Astrocyte of the spinal cord (primary cell): ENCODE data around the gene GIPR.

ENCODE experiments used
- DNase-seq: peaks from one replicate; pipeline ENCODE4 v3.0.0; 2011; ENCODE audit warnings: low read depth, low spot score
- H3K4me3 ChIP-seq: 2 replicates; pipeline ENCODE4 v1.5.1; 2011; ENCODE audit warnings: low read depth, mild to moderate bottlenecking, low read length, moderate library complexity
- in situ Hi-C: cut with HindIII; loops from 2 replicates; pipeline ENCODE4 v1.10.0; 2017; ENCODE audit warnings: low sequenced_read_pairs
- TF ChIP-seq, protein P1 (sequence below): IDR thresholded peaks from 2 replicates; pipeline ENCODE4 v1.5.1; 2012; ENCODE audit warnings: low read depth, mild to moderate bottlenecking, low read length, inconsistent platforms

GIPR gene

DNA sequence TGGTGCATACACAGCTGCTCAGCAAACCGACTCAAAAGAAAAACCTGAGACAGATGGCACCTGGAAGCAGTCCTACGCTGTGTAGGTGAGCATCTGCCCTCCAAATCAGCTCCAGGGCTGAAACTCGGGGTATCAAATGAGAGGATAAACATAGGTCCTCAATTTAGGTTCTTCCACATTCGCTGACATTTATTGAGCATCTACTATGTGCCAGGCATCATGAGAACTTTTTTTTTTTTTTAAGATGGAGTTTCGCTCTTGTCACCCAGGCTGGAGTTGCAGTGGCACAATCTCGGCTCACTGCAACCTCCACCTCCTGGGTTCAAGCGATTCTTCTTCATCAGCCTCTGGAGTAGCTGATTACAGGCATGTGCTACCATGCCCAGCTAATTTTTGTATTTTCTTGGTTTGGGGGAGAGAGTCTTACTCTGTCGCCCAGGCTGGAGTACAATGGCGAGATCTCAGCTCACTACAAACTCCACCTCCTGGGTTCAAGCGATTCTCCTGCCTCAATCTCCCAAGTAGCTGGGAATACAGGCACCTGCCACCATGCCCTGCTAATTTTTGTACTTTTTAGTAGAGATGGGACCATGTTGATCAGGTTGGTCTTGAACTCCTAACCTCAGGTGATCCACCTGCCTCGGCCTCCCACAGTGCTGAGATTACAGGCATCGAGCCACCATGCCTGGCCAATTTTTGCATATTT, 37.8 kb downstream of the GIPR start:
- no peak for DNase-seq
- H3K4me3 ChIP-seq, result no peak overlapping the region
- in situ Hi-C loops, result no loop called here
- TF ChIP-seq, protein P1, sequence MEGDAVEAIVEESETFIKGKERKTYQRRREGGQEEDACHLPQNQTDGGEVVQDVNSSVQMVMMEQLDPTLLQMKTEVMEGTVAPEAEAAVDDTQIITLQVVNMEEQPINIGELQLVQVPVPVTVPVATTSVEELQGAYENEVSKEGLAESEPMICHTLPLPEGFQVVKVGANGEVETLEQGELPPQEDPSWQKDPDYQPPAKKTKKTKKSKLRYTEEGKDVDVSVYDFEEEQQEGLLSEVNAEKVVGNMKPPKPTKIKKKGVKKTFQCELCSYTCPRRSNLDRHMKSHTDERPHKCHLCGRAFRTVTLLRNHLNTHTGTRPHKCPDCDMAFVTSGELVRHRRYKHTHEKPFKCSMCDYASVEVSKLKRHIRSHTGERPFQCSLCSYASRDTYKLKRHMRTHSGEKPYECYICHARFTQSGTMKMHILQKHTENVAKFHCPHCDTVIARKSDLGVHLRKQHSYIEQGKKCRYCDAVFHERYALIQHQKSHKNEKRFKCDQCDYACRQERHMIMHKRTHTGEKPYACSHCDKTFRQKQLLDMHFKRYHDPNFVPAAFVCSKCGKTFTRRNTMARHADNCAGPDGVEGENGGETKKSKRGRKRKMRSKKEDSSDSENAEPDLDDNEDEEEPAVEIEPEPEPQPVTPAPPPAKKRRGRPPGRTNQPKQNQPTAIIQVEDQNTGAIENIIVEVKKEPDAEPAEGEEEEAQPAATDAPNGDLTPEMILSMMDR, result no peak

DNA sequence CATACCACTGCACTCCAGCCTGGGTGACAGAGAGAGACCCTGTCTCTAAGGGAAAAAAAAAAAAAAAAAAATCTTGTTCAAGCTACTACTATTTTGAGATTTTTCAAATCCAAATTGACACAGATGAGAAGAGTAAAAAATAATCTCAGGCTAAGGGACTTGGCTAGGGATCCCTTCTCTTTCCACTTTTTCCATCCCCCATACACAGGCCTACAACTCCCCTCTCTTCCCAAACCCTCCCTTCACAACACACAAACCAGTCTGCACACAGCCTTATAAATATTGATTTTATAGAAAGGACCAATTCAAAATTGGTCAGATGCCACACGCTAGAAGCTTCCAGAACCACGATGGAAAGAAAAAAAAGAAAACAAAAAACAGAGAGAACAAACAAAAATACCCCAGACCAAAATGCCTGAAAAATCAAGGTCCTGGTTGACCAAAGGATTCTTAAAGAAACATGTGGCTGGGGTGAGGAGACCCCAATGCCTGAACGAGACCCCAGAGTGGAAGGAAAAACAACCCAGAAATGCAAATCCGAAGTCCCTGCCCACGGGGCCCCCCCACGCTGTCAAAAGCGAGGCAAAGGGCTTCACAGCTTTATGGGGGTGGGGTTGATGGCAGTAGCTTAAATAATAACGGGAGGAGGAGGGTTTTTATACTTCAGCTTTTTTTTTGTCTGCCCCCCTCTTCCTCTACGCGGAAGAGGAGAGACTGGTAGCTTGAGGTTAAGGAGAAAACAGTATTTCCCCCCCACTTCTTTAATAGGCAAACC, 42.5 kb downstream of the GIPR start:
- TF ChIP-seq, protein P1, result no peak
- H3K4me3 ChIP-seq, result no peak overlapping the region
- DNase-seq, result no peak
- in situ Hi-C loops, result no loop called here

DNA sequence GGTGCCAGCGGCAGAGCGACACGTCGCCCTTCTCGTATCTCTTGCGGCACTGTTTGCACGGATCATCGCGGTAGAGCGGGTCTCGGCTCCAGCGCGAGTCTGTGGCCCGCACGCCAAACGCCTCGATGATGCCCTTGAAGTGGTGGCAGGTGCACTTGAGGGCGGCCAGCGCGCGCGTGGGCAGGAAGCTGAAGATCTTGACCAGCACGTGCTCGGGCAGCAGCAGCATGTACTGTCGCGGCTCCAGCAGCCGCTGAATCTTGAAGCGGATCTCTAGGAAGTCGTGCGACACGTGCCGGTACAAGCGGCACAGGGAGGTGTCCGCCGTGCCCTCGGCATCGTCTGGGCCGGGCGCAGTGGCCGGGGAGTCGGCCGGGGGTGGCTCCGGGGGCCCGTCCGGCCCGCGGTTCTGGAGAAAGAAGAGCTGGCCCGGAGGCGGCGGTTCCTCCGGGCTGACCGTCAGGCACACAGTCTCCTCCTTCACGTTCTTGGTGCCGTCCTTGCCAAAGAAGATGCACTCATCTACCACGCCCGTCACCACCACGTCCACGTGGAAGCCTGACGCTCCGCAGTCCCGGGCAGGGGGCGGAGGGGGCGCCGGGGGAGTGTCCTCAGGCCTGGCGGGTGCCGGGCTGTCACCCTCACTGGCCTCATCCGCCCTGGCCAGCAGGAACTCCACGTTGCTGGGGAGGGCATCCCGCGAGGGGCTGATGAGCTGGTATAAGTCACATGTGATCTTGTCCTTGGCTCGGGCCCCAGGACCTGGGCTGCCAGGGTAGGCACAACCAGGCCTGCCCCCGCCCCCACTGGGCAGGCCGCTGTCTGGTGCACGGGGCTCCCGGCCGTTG, 44.1 kb downstream of the GIPR start:
- H3K4me3 ChIP-seq, result no peak overlapping the region
- DNase-seq, result no peak
- TF ChIP-seq, protein P1, result no peak
- in situ Hi-C loops, result no loop called here

DNA sequence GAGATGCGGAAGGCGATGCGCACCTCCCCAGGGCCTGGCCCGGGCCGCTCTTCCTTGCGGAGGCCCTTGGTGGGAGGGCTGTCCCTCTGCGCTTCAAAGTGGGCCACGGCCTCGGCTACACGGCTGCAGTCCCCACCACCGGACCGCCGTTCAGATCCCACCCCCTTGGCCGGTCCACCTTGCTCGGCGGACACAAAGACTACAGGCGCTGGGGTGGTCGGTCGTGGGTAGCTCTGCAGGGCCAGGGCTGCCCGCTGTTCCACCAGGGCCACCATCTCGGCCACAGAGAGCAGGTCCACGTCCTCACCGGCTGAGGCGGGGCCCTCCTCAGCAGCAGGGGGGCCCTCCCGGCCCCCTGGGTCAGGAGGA, 44.7 kb downstream of the GIPR start:
- in situ Hi-C loops, result no loop called here
- DNase-seq, result no peak
- TF ChIP-seq, protein P1, result no peak
- no peak overlapping the region for H3K4me3 ChIP-seq

DNA sequence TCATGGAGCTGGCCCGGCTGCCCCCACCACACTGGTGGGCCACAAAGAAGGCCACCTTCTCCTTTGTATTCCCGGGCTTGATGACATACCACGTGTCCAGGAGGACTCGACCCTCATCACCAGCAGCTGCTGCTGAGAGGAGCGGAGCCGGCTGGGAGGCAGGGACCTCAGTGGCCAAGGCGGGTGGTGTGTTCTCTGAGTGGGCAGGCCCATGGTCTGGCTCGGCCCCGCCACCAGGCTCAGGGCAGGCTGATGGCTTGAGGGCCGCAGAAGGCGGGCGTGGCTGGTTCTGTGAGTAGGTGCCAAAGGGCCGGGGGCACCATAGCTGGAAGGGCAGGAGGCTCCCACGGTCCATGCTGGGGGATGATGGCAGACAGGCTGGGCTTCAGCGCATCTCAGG, 45.1 kb downstream of the GIPR start:
- H3K4me3 ChIP-seq, result no peak overlapping the region
- TF ChIP-seq, protein P1, result no peak
- no peak for DNase-seq
- in situ Hi-C loops, result no loop called here

DNA sequence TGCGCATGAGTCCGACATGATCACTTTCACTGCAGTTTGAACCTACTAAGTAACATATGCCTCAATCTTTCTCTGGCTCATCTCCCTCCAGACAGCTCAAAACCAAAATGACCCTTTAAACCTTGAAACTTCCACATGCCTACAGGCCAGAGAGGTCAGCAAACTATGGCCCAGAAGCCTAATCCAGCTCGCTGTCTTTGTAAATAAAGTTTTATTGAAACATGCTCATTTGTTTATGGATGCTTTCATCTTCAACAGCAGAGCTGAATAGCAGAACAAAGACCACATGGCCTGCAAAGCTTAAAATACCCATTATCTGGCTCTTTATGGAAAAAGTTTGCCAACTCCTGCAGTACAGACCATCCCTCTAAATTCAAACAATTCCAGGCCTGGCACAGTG, 47.1 kb downstream of the GIPR start:
- in situ Hi-C loops, result no loop called here
- H3K4me3 ChIP-seq, result no peak overlapping the region
- no peak for DNase-seq
- TF ChIP-seq, protein P1, result no peak
